SK-MEL-5 (cell line): ENCODE measurements around the gene GIMAP4. TPM values are rescaled to one million over a fixed set of nuclear protein-coding genes. Genes with fewer than 3 reads are reported as not detected.
"Not testable (repeated sequence)": the region's sequence is repeated elsewhere in the genome, so short reads cannot be mapped to it uniquely, and the experiment has no call there.

Source experiments
- DNase-seq: peaks from one replicate; pipeline ENCODE4 v3.0.0-alpha.2; 2016; ENCODE audit warnings: low read depth, low spot score
- in situ Hi-C: cut with HindIII; loops from 2 replicates; pipeline ENCODE4 v1.10.0; 2016; ENCODE audit warnings: low sequenced_read_pairs, high pct_unique_total_duplicates, low pct_unique_long_range_greater_than_20kb
- total RNA-seq: library from RNA; depleted of rRNA; stranded (reverse); fragments of >200 nt; shearing (Covaris generic); gene quantifications from 2 replicates; pipeline ENCODE4 v1.2.3, GENCODE V29; 2014

GIMAP4 gene
- total RNA-seq, 1 experiment from 2014 or later = not detected

- in situ Hi-C loops = no loop called here
- DNase-seq = no peak
Measured at GRCh38 chr7:150570556-150571465, 3.6 kb downstream of the GIMAP4 start.

GRCh38 chr7:150572496-150572895 is 5.3 kb downstream of the GIMAP4 start:
- DNase-seq = no peak
- in situ Hi-C loops = no loop called here

- DNase-seq, in situ Hi-C loops: not testable (repeated sequence)
Measured at GRCh38 chr7:150579979-150580637, 12.9 kb downstream of the GIMAP4 start.

- in situ Hi-C loops = no loop called here
- no peak for DNase-seq
Measured at GRCh38 chr7:150580638-150581394, 13.6 kb downstream of the GIMAP4 start.

GRCh38 chr7:150585199-150585598 is 18.0 kb downstream of the GIMAP4 start:
- no peak for DNase-seq
- in situ Hi-C loops = no loop called here

GRCh38 chr7:150586068-150586784 is 19.0 kb downstream of the GIMAP4 start:
- in situ Hi-C loops = no loop called here
- no peak for DNase-seq

GRCh38 chr7:150586785-150587152 is 19.6 kb downstream of the GIMAP4 start:
- in situ Hi-C loops = no loop called here
- no peak for DNase-seq

- in situ Hi-C loops = no loop called here
- DNase-seq = no peak
Measured at GRCh38 chr7:150587551-150587950, 20.4 kb downstream of the GIMAP4 start.

GRCh38 chr7:150594805-150595204 is 27.6 kb downstream of the GIMAP4 start:
- in situ Hi-C loops = no loop called here
- no peak for DNase-seq

GRCh38 chr7:150595361-150595760 is 28.2 kb downstream of the GIMAP4 start:
- no peak for DNase-seq
- in situ Hi-C loops = no loop called here

GRCh38 chr7:150603600-150603999 is 36.4 kb downstream of the GIMAP4 start:
- in situ Hi-C loops = not testable (repeated sequence)

GRCh38 chr7:150610233-150610632 is 43.0 kb downstream of the GIMAP4 start:
- in situ Hi-C loops = no loop called here
- no peak for DNase-seq

More at GRCh38 chr7:150603600-150603999, 36.4 kb downstream of the GIMAP4 start:
- not testable (repeated sequence) for DNase-seq

- in situ Hi-C loops = no loop called here
- DNase-seq = no peak
Measured at GRCh38 chr7:150612925-150613324, 45.7 kb downstream of the GIMAP4 start.

GRCh38 chr7:150613880-150614279 is 46.7 kb downstream of the GIMAP4 start:
- in situ Hi-C loops = no loop called here
- no peak for DNase-seq

GRCh38 chr7:150614426-150614825 is 47.2 kb downstream of the GIMAP4 start:
- in situ Hi-C loops, DNase-seq: not testable (repeated sequence)

GRCh38 chr7:150615221-150615755 is 48.1 kb downstream of the GIMAP4 start:
- in situ Hi-C loops, DNase-seq: not testable (repeated sequence)

GRCh38 chr7:150620061-150620460 is 52.9 kb downstream of the GIMAP4 start:
- in situ Hi-C loops = no loop called here
- DNase-seq = no peak
